K562 (cell line): ENCODE results near the gene P2RY6. TPM values are rescaled to one million over a fixed set of nuclear protein-coding genes. Genes with fewer than 3 reads are reported as not detected.

ENCODE experiments used
- ATAC-seq: fragments of 200-7000 bp; cut with Tn5 transposase; 3 replicates; pipeline ENCODE4 v1.9.1; 2020; ENCODE audit warnings: moderate library complexity
- BruUV-seq: library from RNA; stranded (reverse); fragments of 400-500 nt; replicated peaks from 2 replicates; lab custom pipeline; 2021; lab: Mats Ljungman, UMichigan
- CTCF ChIA-PET: fragments of 300-600 bp; formaldehyde crosslinking; extraction: SDS; loops from one replicate; lab custom pipeline; 2021; ENCODE audit warnings: low intra/inter-chr PET ratio; lab: Yijun Ruan, JAX
- POLR2A ChIA-PET: fragments of 300-600, 350-650 bp; sonication (Branson Sonifier 250); formaldehyde crosslinking; extraction: SDS; loops from one replicate; lab custom pipeline; 2021; ENCODE audit warnings: antibody characterized with exemption, inconsistent platforms; lab: Yijun Ruan, JAX
- DNase-seq, 4 experiments: peaks; one replicate each; pipeline versions ENCODE4 v3.0.0 to v3.0.0-alpha.2; 2011 to 2018; ENCODE audit warnings: low spot score in 3 of 4, mixed read lengths in 3 of 4; ENCODE audit errors: extremely low read depth in 1 of 4
- FAIRE-seq: peaks from 2 replicates; lab custom pipeline; 2011; peaks lifted over from hg19 to GRCh38; lab: Jason Lieb, UNC
- H2AFZ ChIP-seq: 2 replicates; pipeline ENCODE4 v1.6.0; 2011; ENCODE audit warnings: low read depth, low read length, control low read depth, inconsistent platforms
- H3K27ac ChIP-seq: fragments of 200-600 bp; 3 replicates; pipeline ENCODE4 v1.8.0; 2011; ENCODE audit warnings: low read depth, mild to moderate bottlenecking, control low read depth, inconsistent platforms, low read length, moderate library complexity, mixed read lengths; ENCODE audit errors: extremely low read depth
- H3K27me3 ChIP-seq, 2 experiments: fragments of 300-600 bp in 1 of 2; 2 replicates in 1 of 2; 3 replicates in 1 of 2; pipeline versions ENCODE4 v1.6.0 to v1.8.0; 2011; ENCODE audit warnings: inconsistent platforms in 2 of 2, low read length in 2 of 2, mild to moderate bottlenecking in 1 of 2, mixed read lengths in 1 of 2, moderate library complexity in 1 of 2; ENCODE audit not compliant: control insufficient read depth in 2 of 2, insufficient read depth in 2 of 2
- H3K36me3 ChIP-seq: fragments of 300-600 bp; 3 replicates; pipeline ENCODE4 v1.8.0; 2011; ENCODE audit warnings: mild to moderate bottlenecking, low read length, inconsistent platforms; ENCODE audit not compliant: control insufficient read depth, insufficient read depth
- H3K4me1 ChIP-seq, 2 experiments: fragments of 200-600 bp in 1 of 2; replicated peaks in 1 of 2; 2 replicates in 1 of 2; 3 replicates in 1 of 2; pipeline versions ENCODE4 v1.5.1 to v1.8.0; 2011; ENCODE audit warnings: inconsistent platforms in 2 of 2, low read length in 2 of 2, mild to moderate bottlenecking in 1 of 2, mixed read lengths in 1 of 2, moderate library complexity in 1 of 2; ENCODE audit not compliant: control insufficient read depth in 2 of 2, insufficient read depth in 2 of 2
- H3K4me2 ChIP-seq: 2 replicates; pipeline ENCODE4 v1.6.1; 2011; ENCODE audit warnings: low read length, control low read depth, inconsistent platforms, mixed read lengths; ENCODE audit not compliant: insufficient read depth
- H3K4me3 ChIP-seq: fragments of 200-600 bp; sonication (generic), shearing (Covaris generic); 2 replicates; pipeline ENCODE4 v1.5.1; 2016; ENCODE audit warnings: control low read depth, inconsistent platforms
- H3K79me2 ChIP-seq: fragments of 200-600 bp; 3 replicates; pipeline ENCODE4 v1.8.0; 2011; ENCODE audit warnings: low read length, inconsistent platforms; ENCODE audit not compliant: control insufficient read depth, insufficient read depth
- H3K9ac ChIP-seq, 2 experiments: 2 replicates each; pipeline versions ENCODE4 v1.6.0 to v1.6.1; 2011; ENCODE audit warnings: low read depth in 2 of 2, low read length in 2 of 2, control low read depth in 1 of 2, inconsistent platforms in 1 of 2, mild to moderate bottlenecking in 1 of 2, mixed read lengths in 1 of 2; ENCODE audit not compliant: insufficient read depth in 1 of 2
- H3K9me1 ChIP-seq: one replicate; pipeline ENCODE4 v1.6.0; 2011; ENCODE audit warnings: inconsistent platforms, mild to moderate bottlenecking, low read length, moderate library complexity; ENCODE audit not compliant: control insufficient read depth, insufficient read depth
- H3K9me3 ChIP-seq: replicated peaks from 2 replicates; pipeline ENCODE4 v1.5.1; 2011; ENCODE audit warnings: low read depth, low read length, inconsistent platforms; ENCODE audit not compliant: control insufficient read depth, insufficient read depth
- H4K20me1 ChIP-seq: replicated peaks from 2 replicates; pipeline ENCODE4 v1.6.1; 2011; ENCODE audit warnings: low read length, inconsistent platforms, mixed read lengths; ENCODE audit not compliant: control insufficient read depth, insufficient read depth
- BCOR ChIP-seq: fragments of 450-650 bp; IDR thresholded peaks from 2 replicates; pipeline ENCODE4 v1.6.1; 2016
- CBX1 ChIP-seq: sonication (generic); IDR thresholded peaks from 2 replicates; pipeline ENCODE4 v1.6.1; 2016; ENCODE audit warnings: antibody characterized with exemption, low read depth, mild to moderate bottlenecking
- ID3 ChIP-seq, 2 experiments: fragments of 250-450 bp in 1 of 2; fragments of 450-650 bp in 1 of 2; sonication (Bioruptor Pico) in 1 of 2; IDR thresholded peaks; 2 replicates each; pipeline versions ENCODE4 v1.6.1 to v1.8.0; 2016 to 2021; ENCODE audit warnings: mild to moderate bottlenecking in 2 of 2, moderate library complexity in 2 of 2, missing compliant biosample characterization in 1 of 2, missing genetic modification characterization in 1 of 2
- RBM25 ChIP-seq: fragments of 200-400 bp; formaldehyde crosslinking; IDR thresholded peaks from 2 replicates; pipeline ENCODE4 v1.6.1; 2018; ENCODE audit warnings: low read length, low read depth, moderate library complexity; ENCODE audit not compliant: severe bottlenecking
- SMARCA5 ChIP-seq: fragments of 450-650 bp; IDR thresholded peaks from 2 replicates; pipeline ENCODE4 v1.6.1; 2016
- TRIM28 ChIP-seq: fragments of 450-650 bp; IDR thresholded peaks from 2 replicates; pipeline ENCODE4 v1.6.1; 2017
- ZNF75A ChIP-seq: fragments of 450-650 bp; formaldehyde crosslinking; IDR thresholded peaks from 2 replicates; pipeline ENCODE4 v1.4.0; 2020; ENCODE audit warnings: mild to moderate bottlenecking
- WGBS: fragments of 100-300 bp; shearing (Covaris generic); methylation state at CpG from one replicate; pipeline ENCODE4 v1.1.6; 2016; ENCODE audit warnings: low coverage, mixed read lengths; ENCODE audit not compliant: insufficient coverage; ENCODE audit errors: missing lambda C conversion rate; 5-methylcytosine and 5-hydroxymethylcytosine counted together
- in situ Hi-C: fragments of 300-500 bp; cut with MboI; formaldehyde crosslinking; loops from 4 replicates; pipeline ENCODE4 v1.15.0; 2018; ENCODE audit warnings: inconsistent platforms, mixed read lengths
- intact Hi-C: fragments of 100-400 bp; cut with micrococcal nuclease; formaldehyde crosslinking; loops from 2 replicates; pipeline ENCODE4 v1.14.2; 2022
- polyA plus RNA-seq, 8 experiments: library from polyadenylated mRNA; depleted of rRNA in 4 of 8; stranded (reverse) in 5 of 8; unstranded in 3 of 8; fragments of >200 nt; fragmentation: Nextera tagmentation in 2 of 8; fragmentation: Illumina TruSeq in 1 of 8; extraction: Ambion mirVana in 2 of 8; extraction: Trizol in 1 of 8; gene quantifications; 2 replicates each; pipeline versions ENCODE4 v1.2.1 to v1.2.3, GENCODE V29; 2011 to 2014; ENCODE audit warnings: inconsistent platforms in 1 of 8, missing spikeins in 1 of 8
- total RNA-seq, 7 experiments: library from RNA; depleted of rRNA in 6 of 7; stranded (reverse); fragments of >200 nt in 6 of 7; fragmentation: Illumina TruSeq in 2 of 7; extraction: Trizol in 2 of 7; gene quantifications; 2 replicates each; pipeline versions ENCODE4 v1.2.1 to v1.2.3, GENCODE V29; 2011 to 2021; ENCODE audit warnings: low replicate concordance in 1 of 7

The P2RY6 gene
- total and polyA plus RNA-seq, 9 of the 15 experiments (the other 6 are each of a cell fraction or from before 2014, with no cell fraction given), result not detected

- no peak for DNase-seq
- H3K4me1 ChIP-seq, result peaks cover 0 to 3% of the 10 kb centered on the region in 2 experiments; a peak in 2 of 5 replicates
- H4K20me1 ChIP-seq, result no peaks in the 10 kb centered on the region
- TF ChIP-seq TRIM28 (no peak), ZNF75A (CRISPR knock-in tag) (no peak), RBM25 (peak; percentile 27), ID3 (CRISPR knock-in tag; IDR thresholded peaks at IDR 0.05) (no peak), ID3 (tag; IDR thresholded peaks at IDR 0.05) (no peak), BCOR (0 out of 2 replicates have a peak, but pooled peaks have one; percentile 23), CBX1 (no peak), SMARCA5 (peak; percentile 56; the same call in 1 of the 2 replicates)
- H3K27me3 ChIP-seq, result peaks cover 0 to 27% of the 10 kb centered on the region in 2 experiments; a peak in 2 of 5 replicates
- 6% methylated on average over 1 of the region's 1 CpG for WGBS
- H3K9ac ChIP-seq, result no peak overlapping the region
- no peaks in the 10 kb centered on the region for H3K9me1 ChIP-seq
- BruUV-seq, result no TSS peak
- no peak for FAIRE-seq
- no peak overlapping the region for H3K27ac ChIP-seq
- H3K4me2 ChIP-seq, result no peak overlapping the region
- no peak overlapping the region for H3K4me3 ChIP-seq
- POLR2A ChIA-PET, result interaction anchor here (0.6 kb wide), 1 partner anchor 33 kb away, joined by 3 read pairs; no protein-coding TSS in a partner anchor
- H2AFZ ChIP-seq, result no peak overlapping the region
- in situ Hi-C loops, result no loop called here
- H3K9me3 ChIP-seq, result no peaks in the 10 kb centered on the region
- H3K79me2 ChIP-seq, result no peaks in the 10 kb centered on the region
- CTCF ChIA-PET, result no interaction called here
- no peaks in the 10 kb centered on the region for H3K36me3 ChIP-seq
- intact Hi-C loops, result no loop called here
- ATAC-seq, result no peak
Observed at GRCh38 chr11:73316422-73316821, 44.3 kb downstream of the P2RY6 start.
